Measurements from ENCODE around the gene AEBP1. TPM values are rescaled to one million over a fixed set of nuclear protein-coding genes. Genes with fewer than 3 reads are reported as not detected.

The AEBP1 gene
- total and polyA plus RNA-seq, 9 of the 15 experiments (the other 6 are each of a cell fraction or from before 2014, with no cell fraction given): 0.03 to 0.78 (median 0.30) TPM; not detected in 2

- TF ChIP-seq OTX1 (CRISPR knock-in tag; IDR thresholded peaks at IDR 0.05): no peak
Measured at GRCh38 chr7:44100458-44101302, 3.5 kb upstream of the AEBP1 start (continued).

- FAIRE-seq (no peak), ATAC-seq (no peak), DNase-seq (ENCODE audit: extremely low read depth in 1 of 4, low spot score in 3 of 4) (no peak)
- POLR2A ChIA-PET: interaction anchor here (0.6 to 1.2 kb wide), 4 partner anchors 10 to 38 kb away, joined by 3 to 4 read pairs (median 3); no protein-coding TSS in a partner anchor
- Histone ChIP-seq H3K4me3 (no peak overlapping the region), H3K9me1 (ENCODE audit: control insufficient read depth, insufficient read depth, low read length) (no peaks in the 10 kb centered on the region), H3K4me2 (ENCODE audit: insufficient read depth, low read length) (no peak overlapping the region), H3K79me2 (ENCODE audit: control insufficient read depth, insufficient read depth, low read length) (no peaks in the 10 kb centered on the region), H2AFZ (ENCODE audit: low read depth, low read length) (no peak overlapping the region), H3K4me1 (replicated peaks in 1 of 2; ENCODE audit: control insufficient read depth in 2 of 2, insufficient read depth in 2 of 2, low read length in 2 of 2) (peaks cover 0 to 32% of the 10 kb centered on the region in 2 experiments; a peak in 4 of 5 replicates), H3K9ac (ENCODE audit: insufficient read depth in 1 of 2, low read depth in 2 of 2, low read length in 2 of 2) (peak overlapping the region in 1 of 2 experiments; percentile 35; a peak in 1 of 4 replicates), H3K9me3 (replicated peaks; ENCODE audit: control insufficient read depth, insufficient read depth, low read depth, low read length) (no peaks in the 10 kb centered on the region), H3K36me3 (ENCODE audit: control insufficient read depth, insufficient read depth, low read length) (no peaks in the 10 kb centered on the region), H4K20me1 (replicated peaks; ENCODE audit: control insufficient read depth, insufficient read depth, low read length) (0 out of 2 replicates have a peak, but pooled peaks cover 4% of the 10 kb centered on the region), H3K27ac (ENCODE audit: extremely low read depth, low read depth, low read length) (no peak overlapping the region), H3K27me3 (ENCODE audit: control insufficient read depth in 2 of 2, insufficient read depth in 2 of 2, low read length in 2 of 2) (peaks cover 17 to 30% of the 10 kb centered on the region in 2 experiments; a peak in 4 of 5 replicates)
- CTCF ChIA-PET (ENCODE audit: low intra/inter-chr PET ratio): no interaction called here
- no TSS peak for BruUV-seq (replicated peaks)
- intact Hi-C loops (cut with micrococcal nuclease): no loop called here
- in situ Hi-C loops (cut with MboI): no loop called here
- 44% methylated on average over 2 of the region's 3 CpGs for WGBS (ENCODE audit: insufficient coverage, low coverage, missing lambda C conversion rate)
- TF ChIP-seq HNRNPLL (IDR thresholded peaks at IDR 0.05; ENCODE audit: low read depth, low read length, poor library complexity, severe bottlenecking): no peak
- TF ChIP-seq GTF3C2 (IDR thresholded peaks at IDR 0.05; ENCODE audit: borderline replicate concordance, extremely low read depth, insufficient read length): no peak
- no peak for TF ChIP-seq VEZF1 (CRISPR knock-in tag; IDR thresholded peaks at IDR 0.05)
- no peak for TF ChIP-seq SIX5 (IDR thresholded peaks at IDR 0.05; ENCODE audit: borderline replicate concordance in 1 of 2, insufficient read depth in 1 of 2, low read depth in 1 of 2, low read length in 2 of 2)
- no peak for TF ChIP-seq MTA3 (IDR thresholded peaks at IDR 0.05; ENCODE audit: borderline replicate concordance)
- TF ChIP-seq MCM3 (IDR thresholded peaks at IDR 0.05): no peak
- no peak for TF ChIP-seq EGR1 (conservative IDR thresholded peaks at IDR 0.05)
- no peak for TF ChIP-seq E2F6 (IDR thresholded peaks at IDR 0.05; ENCODE audit: borderline replicate concordance in 1 of 2, extremely low read depth in 1 of 2, insufficient read depth in 1 of 2, insufficient read length in 1 of 2, low read depth in 1 of 2, low read length in 1 of 2, poor library complexity in 1 of 2, severe bottlenecking in 1 of 2)
- TF ChIP-seq BRF1 (IDR thresholded peaks at IDR 0.05; ENCODE audit: borderline replicate concordance, extremely low read depth, insufficient read length): no peak
Measured at GRCh38 chr7:44101303-44101965, 2.7 kb upstream of the AEBP1 start.
